BJ (cell line): Measurements from ENCODE around the gene SLIT1. TPM values are rescaled to one million over a fixed set of nuclear protein-coding genes. Genes with fewer than 3 reads are reported as not detected.

Experiments used
- CTCF ChIA-PET: fragments of 350-600 bp; formaldehyde crosslinking; extraction: SDS; loops from one replicate; lab custom pipeline; 2021; ENCODE audit warnings: antibody characterized with exemption, inconsistent platforms; lab: Yijun Ruan, JAX
- POLR2A ChIA-PET: fragments of 300-600 bp; sonication (Branson Sonifier 250); formaldehyde crosslinking; extraction: SDS; loops from one replicate; lab custom pipeline; 2021; ENCODE audit warnings: antibody characterized with exemption; lab: Charles Lee
- DNase-seq: peaks from one replicate; pipeline ENCODE4 v3.0.0-alpha.2; 2011; ENCODE audit warnings: low read depth
- H3K27me3 ChIP-seq: 2 replicates; pipeline ENCODE4 v1.6.0; 2011; ENCODE audit warnings: low read length; ENCODE audit not compliant: control insufficient read depth, insufficient read depth
- H3K36me3 ChIP-seq: 2 replicates; pipeline ENCODE4 v1.5.1; 2011; ENCODE audit warnings: low read length; ENCODE audit not compliant: control insufficient read depth, insufficient read depth
- H3K4me3 ChIP-seq: 2 replicates; pipeline ENCODE4 v1.5.1; 2011; ENCODE audit warnings: low read depth, mild to moderate bottlenecking, control low read depth, low read length
- polyA plus RNA-seq: library from polyadenylated mRNA; depleted of rRNA; stranded (reverse); fragments of >200 nt; gene quantifications from 2 replicates; pipeline ENCODE4 v1.2.3, GENCODE V29; 2011
- TF ChIP-seq, protein P1 (sequence below): IDR thresholded peaks from 2 replicates; pipeline ENCODE4 v1.5.1; 2011; ENCODE audit warnings: low read depth, mild to moderate bottlenecking, control low read depth, inconsistent platforms, low read length, moderate library complexity; ENCODE audit not compliant: insufficient read depth

Gene SLIT1
- polyA plus RNA-seq, 1 experiment = 0.02 TPM

DNA sequence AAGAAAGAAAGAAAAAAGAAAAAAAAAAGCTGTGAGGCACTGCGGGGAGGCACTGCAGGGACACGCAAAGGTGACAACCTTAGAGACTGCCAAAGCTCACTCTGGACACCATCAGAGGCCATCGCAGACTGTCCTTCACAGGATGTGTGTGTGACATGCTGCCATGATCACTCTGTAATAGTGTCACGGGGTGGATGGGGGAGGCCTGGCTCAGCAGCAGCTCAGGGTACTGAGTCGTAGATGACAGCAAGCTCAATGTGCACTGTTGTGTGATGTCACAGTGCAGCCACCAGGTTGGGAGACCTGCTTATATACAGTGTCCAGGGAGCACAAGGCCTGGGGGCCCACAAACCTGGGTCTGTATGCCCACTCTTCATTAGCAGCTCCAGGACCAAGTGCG, 83.3 kb downstream of the SLIT1 start:
- ChIA-PET CTCF (no interaction called here), POLR2A (no interaction called here)
- no peaks in the 10 kb centered on the region for H3K36me3 ChIP-seq
- no peak for DNase-seq
- peaks cover 5% of the 10 kb centered on the region for H3K27me3 ChIP-seq
- TF ChIP-seq, protein P1, sequence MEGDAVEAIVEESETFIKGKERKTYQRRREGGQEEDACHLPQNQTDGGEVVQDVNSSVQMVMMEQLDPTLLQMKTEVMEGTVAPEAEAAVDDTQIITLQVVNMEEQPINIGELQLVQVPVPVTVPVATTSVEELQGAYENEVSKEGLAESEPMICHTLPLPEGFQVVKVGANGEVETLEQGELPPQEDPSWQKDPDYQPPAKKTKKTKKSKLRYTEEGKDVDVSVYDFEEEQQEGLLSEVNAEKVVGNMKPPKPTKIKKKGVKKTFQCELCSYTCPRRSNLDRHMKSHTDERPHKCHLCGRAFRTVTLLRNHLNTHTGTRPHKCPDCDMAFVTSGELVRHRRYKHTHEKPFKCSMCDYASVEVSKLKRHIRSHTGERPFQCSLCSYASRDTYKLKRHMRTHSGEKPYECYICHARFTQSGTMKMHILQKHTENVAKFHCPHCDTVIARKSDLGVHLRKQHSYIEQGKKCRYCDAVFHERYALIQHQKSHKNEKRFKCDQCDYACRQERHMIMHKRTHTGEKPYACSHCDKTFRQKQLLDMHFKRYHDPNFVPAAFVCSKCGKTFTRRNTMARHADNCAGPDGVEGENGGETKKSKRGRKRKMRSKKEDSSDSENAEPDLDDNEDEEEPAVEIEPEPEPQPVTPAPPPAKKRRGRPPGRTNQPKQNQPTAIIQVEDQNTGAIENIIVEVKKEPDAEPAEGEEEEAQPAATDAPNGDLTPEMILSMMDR = no peak
- H3K4me3 ChIP-seq = no peak overlapping the region

DNA sequence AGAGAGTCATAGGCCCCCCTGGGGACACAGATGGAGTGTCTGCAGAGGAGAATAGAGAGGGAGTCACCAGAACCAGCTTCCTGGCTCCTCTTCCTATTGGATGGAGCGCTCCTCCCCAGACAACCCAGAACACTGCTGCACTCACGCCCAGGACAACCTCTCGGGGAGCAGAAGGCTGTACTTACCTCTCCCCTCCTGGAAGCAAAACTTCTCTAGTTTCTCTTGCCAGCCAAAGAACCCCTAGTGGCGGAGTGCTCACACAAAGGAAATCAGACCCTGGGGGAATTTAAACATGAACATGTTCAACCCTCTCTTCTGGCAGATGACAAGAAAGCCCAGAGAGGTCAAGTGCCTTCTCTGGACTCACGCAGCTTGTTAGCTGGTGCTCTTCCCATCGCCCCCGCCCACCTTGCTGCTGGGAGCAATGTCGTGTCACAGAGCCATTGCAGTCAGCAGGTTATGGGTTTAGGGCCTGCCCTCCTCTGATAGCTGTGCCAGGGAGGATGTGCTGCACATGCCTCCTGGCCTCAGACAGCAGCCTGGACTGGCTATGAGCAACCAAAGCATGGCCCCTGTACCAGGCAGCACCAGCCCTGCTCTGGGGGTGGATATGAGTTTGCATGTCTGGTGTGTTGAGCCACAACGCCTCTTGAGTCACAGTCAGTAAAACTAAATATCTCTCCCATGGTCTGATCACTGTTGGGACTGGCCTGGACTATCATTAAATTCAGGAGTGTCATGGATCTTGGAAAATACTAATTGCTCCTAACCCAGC, 84.4 kb downstream of the SLIT1 start:
- CTCF ChIA-PET = no interaction called here
- Histone ChIP-seq H3K36me3 (no peaks in the 10 kb centered on the region), H3K4me3 (no peak overlapping the region), H3K27me3 (peaks cover 7% of the 10 kb centered on the region)
- TF ChIP-seq, protein P1 = no peak
- POLR2A ChIA-PET = no interaction called here
- DNase-seq = no peak

DNA sequence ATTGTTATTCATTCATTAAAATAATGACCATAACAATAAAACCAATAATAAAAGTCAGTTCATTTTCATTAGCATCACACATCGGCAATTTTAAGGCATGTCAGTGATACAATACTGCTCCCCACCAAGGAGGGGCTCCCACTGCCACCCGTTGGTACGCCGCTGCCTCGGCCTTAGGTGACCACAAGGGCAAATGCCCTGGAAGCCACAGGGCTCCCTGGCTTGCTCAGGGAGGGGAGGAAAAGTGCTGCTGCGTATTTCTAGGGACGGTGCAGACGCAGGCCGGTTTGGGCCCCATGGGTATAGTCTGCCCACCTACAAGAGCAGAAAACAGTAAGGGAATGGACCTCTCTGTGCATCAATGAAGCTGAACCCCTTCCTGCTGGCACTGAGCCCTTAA, 85.1 kb downstream of the SLIT1 start:
- ChIA-PET CTCF (interaction anchor here (0.7 kb wide), 1 partner anchor 109 kb away, joined by 3 read pairs; no protein-coding TSS in a partner anchor), POLR2A (no interaction called here)
- Histone ChIP-seq H3K4me3 (no peak overlapping the region), H3K27me3 (peaks cover 10% of the 10 kb centered on the region), H3K36me3 (no peaks in the 10 kb centered on the region)
- no peak for DNase-seq
- TF ChIP-seq, protein P1 = no peak

DNA sequence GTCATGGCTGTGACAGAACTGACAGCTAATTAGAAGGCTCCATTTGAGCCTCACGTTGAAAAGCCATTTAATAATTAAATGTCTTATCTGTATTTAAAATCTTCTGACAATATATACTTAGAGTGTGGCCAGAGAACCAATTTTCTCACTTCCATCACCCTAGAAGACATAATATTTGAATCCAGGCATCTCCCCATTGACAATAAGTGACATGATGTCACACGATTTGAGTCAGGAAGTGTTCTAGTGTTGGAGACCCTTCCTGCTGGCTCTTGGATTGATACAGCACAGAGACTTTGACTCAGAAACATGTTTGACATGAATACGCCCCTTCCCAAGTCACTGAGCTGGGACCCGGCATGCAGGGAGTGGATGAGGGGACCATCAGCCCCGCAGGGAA, 85.9 kb downstream of the SLIT1 start:
- Histone ChIP-seq H3K36me3 (no peaks in the 10 kb centered on the region), H3K27me3 (peaks cover 10% of the 10 kb centered on the region), H3K4me3 (no peak overlapping the region)
- TF ChIP-seq, protein P1 = no peak
- ChIA-PET POLR2A (no interaction called here), CTCF (interaction anchor here (1.1 kb wide), 1 partner anchor 94 kb away, joined by 3 read pairs; no protein-coding TSS in a partner anchor)
- no peak for DNase-seq

DNA sequence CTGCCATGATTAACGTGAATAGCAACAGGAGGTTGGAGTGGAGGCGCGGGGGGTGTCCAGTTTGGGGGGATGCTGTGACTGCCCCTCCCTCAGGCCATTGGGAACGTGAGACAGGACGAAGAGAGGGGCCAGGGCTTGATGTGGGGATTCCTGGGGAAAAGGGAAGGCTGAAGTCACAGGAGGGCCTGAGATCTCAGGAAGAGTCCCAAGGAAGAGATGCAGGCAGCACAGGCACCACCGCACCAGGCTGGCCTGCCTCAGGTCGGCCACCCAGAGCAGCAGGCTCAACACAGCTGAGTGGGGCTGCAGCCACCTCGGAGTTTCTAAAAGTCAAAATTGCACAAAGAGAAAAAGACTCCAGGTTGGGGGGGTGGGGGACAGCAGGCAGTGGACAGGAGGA, 86.7 kb downstream of the SLIT1 start:
- Histone ChIP-seq H3K27me3 (peaks cover 6% of the 10 kb centered on the region), H3K36me3 (no peaks in the 10 kb centered on the region), H3K4me3 (no peak overlapping the region)
- ChIA-PET CTCF (interaction anchor here (1.1 kb wide), 1 partner anchor 95 kb away, joined by 3 read pairs; no protein-coding TSS in a partner anchor), POLR2A (no interaction called here)
- TF ChIP-seq, protein P1 = no peak
- DNase-seq = no peak
